H4 (cell line): Measurements from ENCODE around the gene NUBPL. TPM values are rescaled to one million over a fixed set of nuclear protein-coding genes. Genes with fewer than 3 reads are reported as not detected.

Source experiments
- total RNA-seq: library from RNA; depleted of rRNA; stranded (reverse); fragments of >200 nt; shearing (Covaris generic); gene quantifications from 2 replicates; pipeline ENCODE4 v1.2.3, GENCODE V29; 2014; rRNA removed

NUBPL gene
- total RNA-seq, 1 experiment from 2014 or later, result 17.3 TPM

Other genes with a start within 250 kb of the NUBPL start
- gene HEATR5A, start 140.9 kb upstream of the NUBPL start, total RNA-seq, result 20.1 and 32.9 TPM in 2 replicates
- 41.0 and 43.1 TPM in 2 replicates for gene DTD2, start 103.9 kb upstream of the NUBPL start, total RNA-seq
- gene GPR33, start 73.4 kb upstream of the NUBPL start, total RNA-seq, result not detected in 2 replicates